Activated CD4-positive, alpha-beta T cell treated with anti-CD3 and anti-CD28 coated beads for 4 hours (primary cell): Measurements from ENCODE around the gene NRSN2.
"Not testable (repeated sequence)": the region's sequence is repeated elsewhere in the genome, so short reads cannot be mapped to it uniquely, and the experiment has no call there.

Source experiments
- DNase-seq, 2 donors: peaks; one replicate each; pipeline ENCODE4 v3.0.0-alpha.2; 2020

NRSN2 gene

GRCh38 chr20:325889-326644, 20.8 kb upstream of the NRSN2 start:
- DNase-seq, result peak; percentile 45 to 48

GRCh38 chr20:326645-327185, 20.2 kb upstream of the NRSN2 start:
- DNase-seq, result no peak

GRCh38 chr20:327186-328026, 19.5 kb upstream of the NRSN2 start:
- DNase-seq, result peak; percentile 69 to 71

GRCh38 chr20:328027-328974, 18.6 kb upstream of the NRSN2 start:
- no peak for DNase-seq

- DNase-seq, result no peak
These were observed 17.8 kb upstream of the NRSN2 start for GRCh38 chr20:328975-329695.

GRCh38 chr20:329851-330232, 17.1 kb upstream of the NRSN2 start:
- no peak for DNase-seq

GRCh38 chr20:330233-331149, 16.4 kb upstream of the NRSN2 start:
- peak; percentile 61 to 63 for DNase-seq

GRCh38 chr20:334578-334977, 12.3 kb upstream of the NRSN2 start:
- no peak for DNase-seq

- DNase-seq, result not testable (repeated sequence)
These were observed 10.9 kb upstream of the NRSN2 start for GRCh38 chr20:336040-336439.

- DNase-seq, result no peak
These were observed 5.2 kb upstream of the NRSN2 start for GRCh38 chr20:341682-342081.

GRCh38 chr20:343107-343506, 3.8 kb upstream of the NRSN2 start:
- no peak for DNase-seq

- DNase-seq, result no peak
These were observed 775 bp upstream of the NRSN2 start for GRCh38 chr20:346033-346639.

GRCh38 chr20:347317-347639, 367 bp downstream of the NRSN2 start:
- no peak for DNase-seq

- peak; percentile 39 to 60 for DNase-seq
These were observed 951 bp downstream of the NRSN2 start for GRCh38 chr20:347640-348484.

- DNase-seq, result no peak
These were observed 2.3 kb downstream of the NRSN2 start for GRCh38 chr20:348972-349841.

- DNase-seq, result no peak
These were observed 6.3 kb downstream of the NRSN2 start for GRCh38 chr20:353166-353565.

GRCh38 chr20:354298-354977, 7.5 kb downstream of the NRSN2 start:
- peak; percentile 73 to 83 for DNase-seq

GRCh38 chr20:356154-356553, 9.2 kb downstream of the NRSN2 start:
- not testable (repeated sequence) for DNase-seq
